ENCODE results near the gene HEPHL1.

HEPHL1 gene

GRCh38 chr11:93997741-93998140 is 23.4 kb upstream of the HEPHL1 start:
- Histone ChIP-seq H3K27ac (ENCODE audit: low read depth, low read length) (no peak overlapping the region), H3K4me3 (ENCODE audit: insufficient read depth, low read length, poor library complexity, severe bottlenecking) (no peak overlapping the region), H3K79me2 (ENCODE audit: insufficient read depth, low read length) (no peaks in the 10 kb centered on the region), H3K9me3 (ENCODE audit: insufficient read depth, low read length) (peaks cover 4% of the 10 kb centered on the region; the same call in 1 of the 2 replicates), H3K9me2 (replicated peaks; ENCODE audit: insufficient read depth, low read length) (no peaks in the 10 kb centered on the region), H3K4me2 (ENCODE audit: low read depth, low read length, poor library complexity, severe bottlenecking) (no peak overlapping the region), H2AFZ (ENCODE audit: low read depth, low read length, severe bottlenecking) (no peak overlapping the region), H3K27me3 (ENCODE audit: low read length) (no peaks in the 10 kb centered on the region), H4K20me1 (ENCODE audit: low read depth, low read length) (no peaks in the 10 kb centered on the region), H3K36me3 (ENCODE audit: low read length) (no peaks in the 10 kb centered on the region), H3K9ac (ENCODE audit: low read length) (no peak overlapping the region), H3F3A (ENCODE audit: insufficient read depth) (no peaks in the 10 kb centered on the region)
- TF ChIP-seq CTCF (IDR thresholded peaks at IDR 0.05; ENCODE audit: insufficient read depth, low read length, poor library complexity, severe bottlenecking) (no peak), EZH2phosphoT487 (conservative IDR thresholded peaks at IDR 0.05; ENCODE audit: low read length) (no peak)

- Histone ChIP-seq H3K9me2 (replicated peaks; ENCODE audit: insufficient read depth, low read length) (no peaks in the 10 kb centered on the region), H4K20me1 (ENCODE audit: low read depth, low read length) (no peaks in the 10 kb centered on the region), H3K4me2 (ENCODE audit: low read depth, low read length, poor library complexity, severe bottlenecking) (no peak overlapping the region), H3F3A (ENCODE audit: insufficient read depth) (no peaks in the 10 kb centered on the region), H3K27me3 (ENCODE audit: low read length) (no peaks in the 10 kb centered on the region), H3K27ac (ENCODE audit: low read depth, low read length) (no peak overlapping the region), H3K9ac (ENCODE audit: low read length) (no peak overlapping the region), H2AFZ (ENCODE audit: low read depth, low read length, severe bottlenecking) (no peak overlapping the region), H3K4me3 (ENCODE audit: insufficient read depth, low read length, poor library complexity, severe bottlenecking) (no peak overlapping the region), H3K79me2 (ENCODE audit: insufficient read depth, low read length) (no peaks in the 10 kb centered on the region), H3K36me3 (ENCODE audit: low read length) (no peaks in the 10 kb centered on the region), H3K9me3 (ENCODE audit: insufficient read depth, low read length) (peaks cover 4% of the 10 kb centered on the region; the same call in 1 of the 2 replicates)
- TF ChIP-seq EZH2phosphoT487 (conservative IDR thresholded peaks at IDR 0.05; ENCODE audit: low read length) (no peak), CTCF (IDR thresholded peaks at IDR 0.05; ENCODE audit: insufficient read depth, low read length, poor library complexity, severe bottlenecking) (no peak)
Observed at GRCh38 chr11:94000659-94001058, 20.5 kb upstream of the HEPHL1 start.

GRCh38 chr11:94002226-94002625 is 18.9 kb upstream of the HEPHL1 start:
- no peak overlapping the region for H3K4me3 ChIP-seq (ENCODE audit: insufficient read depth, low read length, poor library complexity, severe bottlenecking)
- H3K4me2 ChIP-seq (ENCODE audit: low read depth, low read length, poor library complexity, severe bottlenecking) = no peak overlapping the region
- H2AFZ ChIP-seq (ENCODE audit: low read depth, low read length, severe bottlenecking) = no peak overlapping the region
- H3K9ac ChIP-seq (ENCODE audit: low read length) = no peak overlapping the region
- H3K9me3 ChIP-seq (ENCODE audit: insufficient read depth, low read length) = peaks cover 4% of the 10 kb centered on the region; the same call in 1 of the 2 replicates
- no peaks in the 10 kb centered on the region for H3K27me3 ChIP-seq (ENCODE audit: low read length)
- no peaks in the 10 kb centered on the region for H3F3A ChIP-seq (ENCODE audit: insufficient read depth)
- H4K20me1 ChIP-seq (ENCODE audit: low read depth, low read length) = no peaks in the 10 kb centered on the region
- no peaks in the 10 kb centered on the region for H3K9me2 ChIP-seq (replicated peaks; ENCODE audit: insufficient read depth, low read length)
- no peaks in the 10 kb centered on the region for H3K36me3 ChIP-seq (ENCODE audit: low read length)
- no peak overlapping the region for H3K27ac ChIP-seq (ENCODE audit: low read depth, low read length)
- no peaks in the 10 kb centered on the region for H3K79me2 ChIP-seq (ENCODE audit: insufficient read depth, low read length)
- TF ChIP-seq CTCF (IDR thresholded peaks at IDR 0.05; ENCODE audit: insufficient read depth, low read length, poor library complexity, severe bottlenecking) = no peak
- TF ChIP-seq EZH2phosphoT487 (conservative IDR thresholded peaks at IDR 0.05; ENCODE audit: low read length) = no peak

All from SU-DHL-6 (cell line).